ELR (cell line): Measurements from ENCODE around the gene JARID2.

Source experiments
- DNase-seq: peaks from one replicate; pipeline ENCODE4 v3.0.0-alpha.2; 2015; ENCODE audit warnings: low read depth

Gene JARID2

DNA sequence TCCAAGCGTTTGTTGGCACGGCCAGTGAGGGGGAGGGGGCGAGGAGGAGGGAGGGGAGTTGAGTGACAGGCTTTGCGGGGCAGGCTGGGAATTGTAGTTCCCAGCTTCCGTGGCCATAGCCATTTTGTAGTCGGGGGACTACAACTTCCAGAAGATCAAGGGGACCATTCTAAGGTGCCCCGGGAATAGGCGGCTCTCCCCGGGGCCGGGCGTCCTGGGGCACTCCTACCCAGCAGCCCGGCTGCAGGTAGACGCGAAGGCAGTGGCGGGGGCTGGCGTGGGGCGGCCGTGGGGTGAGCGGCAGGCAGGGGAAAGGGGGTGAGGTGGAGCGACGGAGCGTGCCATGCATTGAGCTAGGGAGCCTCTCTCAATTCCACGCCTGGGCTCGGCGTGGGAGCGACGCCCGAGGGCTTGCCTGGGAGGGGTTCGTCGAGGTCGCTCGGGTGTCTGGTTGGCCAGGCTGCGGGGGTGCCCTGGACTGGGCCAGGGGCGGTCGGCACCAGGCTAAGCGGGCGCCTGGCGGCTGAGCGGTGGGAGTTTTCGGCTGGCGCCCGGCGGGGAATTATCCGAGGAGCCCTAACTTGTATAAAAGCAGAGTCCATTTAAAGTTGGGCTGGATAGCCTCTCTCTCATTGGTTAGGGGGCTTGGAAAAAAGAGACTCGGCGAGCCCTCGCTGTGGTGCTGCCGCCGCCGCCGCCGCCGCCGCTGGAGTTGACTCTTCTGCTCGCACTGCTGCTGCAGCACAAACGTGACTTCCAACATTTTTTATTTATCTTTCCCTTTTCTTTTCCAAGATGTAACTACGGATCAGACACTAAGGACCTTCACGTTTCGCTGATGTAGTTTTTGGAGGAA lies at the start of gene JARID2:
JARID2 (plus strand) TSS at position 709 of the 856 bp plus-strand sequence. CDS start 471 bp downstream, outside the sequence.
- DNase-seq: peak; percentile 97

DNA sequence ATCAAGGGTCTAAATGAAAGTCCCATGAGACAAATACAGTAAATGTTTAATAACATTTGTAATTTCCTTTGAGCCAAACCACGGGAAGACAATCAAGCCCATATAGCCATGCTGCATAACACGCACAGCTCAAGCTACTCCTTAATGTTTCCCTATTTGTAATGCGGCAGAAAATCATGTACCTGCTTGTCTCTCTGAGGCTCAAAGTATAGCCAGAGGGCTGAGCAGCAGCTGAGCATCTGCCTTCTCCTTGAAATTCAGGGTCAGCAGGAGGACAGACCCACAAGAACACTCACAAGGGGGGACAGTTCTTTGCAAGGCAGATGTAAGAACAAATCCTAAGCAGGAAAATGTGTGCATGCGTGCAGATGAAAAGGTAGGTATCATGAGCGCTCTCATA lies 45.8 kb upstream of the JARID2 start:
- DNase-seq: no peak

- DNase-seq: no peak
Measured at GRCh38 chr6:15205321-15205720, 40.5 kb upstream of the JARID2 start.

GRCh38 chr6:15206887-15207286 lies 39.0 kb upstream of the JARID2 start:
- DNase-seq: no peak

- peak; percentile 62 for DNase-seq
Measured at GRCh38 chr6:15207923-15208322, 37.9 kb upstream of the JARID2 start.

DNA sequence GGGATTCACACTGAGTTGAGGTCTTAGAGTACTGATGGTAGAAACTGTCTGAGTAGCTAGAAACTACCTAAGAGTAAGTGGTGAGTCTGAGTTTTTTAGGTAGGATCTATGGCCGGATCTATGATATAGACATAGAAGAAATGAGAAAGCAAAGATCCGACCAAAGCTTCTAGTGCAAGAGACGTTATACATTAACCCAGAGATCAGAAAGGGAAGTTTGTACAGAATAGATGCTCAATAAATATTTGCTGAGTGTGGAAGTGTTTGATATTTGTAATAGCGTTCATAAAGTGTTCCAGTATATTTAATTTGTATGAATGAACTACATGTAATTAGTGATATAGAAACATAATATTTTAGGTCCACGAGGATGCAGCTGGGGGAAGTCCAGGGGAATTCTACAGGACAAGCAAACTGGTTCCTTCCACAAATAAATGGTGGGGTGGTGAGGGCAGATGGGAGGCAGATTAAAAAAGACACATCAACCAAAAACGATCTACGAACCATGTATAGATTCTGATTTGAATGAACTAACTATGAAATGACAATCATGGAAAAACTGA lies 31.9 kb upstream of the JARID2 start:
- DNase-seq: no peak

DNA sequence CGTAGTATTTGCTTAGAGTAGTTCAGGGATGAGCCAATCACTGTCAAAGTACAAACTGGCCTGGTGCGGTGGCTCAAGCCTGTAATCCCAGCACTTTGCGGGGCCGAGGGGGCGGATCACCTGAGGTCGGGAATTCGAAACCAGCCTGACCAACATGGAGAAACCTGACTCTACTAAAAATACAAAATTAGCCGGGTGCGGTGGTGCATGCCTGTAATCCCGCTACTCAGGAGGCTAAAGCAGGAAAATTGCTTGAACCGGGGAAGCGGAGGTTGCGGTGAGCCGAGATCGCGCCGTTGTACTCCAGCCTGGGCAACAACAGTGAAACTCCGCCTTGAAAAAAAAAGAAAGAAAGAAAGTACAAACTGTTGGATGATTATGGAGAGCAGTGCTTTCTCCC lies 27.5 kb upstream of the JARID2 start:
- DNase-seq: no peak

GRCh38 chr6:15220062-15220461 lies 25.8 kb upstream of the JARID2 start:
- no peak for DNase-seq

GRCh38 chr6:15227827-15228318 lies 18.0 kb upstream of the JARID2 start:
- no peak for DNase-seq

- no peak for DNase-seq
Measured at GRCh38 chr6:15230827-15231226, 15.0 kb upstream of the JARID2 start.

DNA sequence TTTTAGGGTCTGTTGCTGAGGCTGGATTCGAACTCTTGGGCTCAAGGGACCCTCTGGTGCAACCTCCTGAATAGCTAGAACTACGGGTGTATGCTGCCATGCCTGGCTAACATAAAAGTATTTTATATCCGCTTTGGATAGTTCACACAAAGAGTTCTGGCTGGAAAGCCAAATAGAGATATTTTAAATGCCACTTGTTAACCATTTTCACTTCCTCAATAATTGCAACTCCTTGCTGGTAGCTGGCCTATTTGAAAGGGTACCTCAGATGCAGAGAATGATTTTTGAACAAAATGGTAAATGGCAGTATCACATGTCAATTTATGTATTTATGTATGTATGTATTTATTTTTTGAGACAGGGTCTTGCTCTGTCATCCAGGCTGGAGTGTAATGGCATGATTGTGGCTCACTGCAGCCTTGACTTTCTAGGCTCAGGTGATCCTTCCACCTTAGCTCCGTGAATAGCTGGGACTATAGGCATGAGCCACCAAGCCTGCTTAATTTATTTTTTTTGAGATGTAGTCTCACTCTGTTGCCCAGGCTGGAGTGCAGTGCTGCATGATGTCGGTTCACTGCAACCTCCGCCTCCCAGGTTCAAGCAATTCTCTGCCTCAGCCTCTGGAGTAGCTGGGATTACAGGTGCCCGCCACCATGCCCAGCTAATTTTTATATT lies 12.9 kb upstream of the JARID2 start:
- DNase-seq: no peak

GRCh38 chr6:15234068-15234758 lies 11.7 kb upstream of the JARID2 start:
- DNase-seq: no peak

DNA sequence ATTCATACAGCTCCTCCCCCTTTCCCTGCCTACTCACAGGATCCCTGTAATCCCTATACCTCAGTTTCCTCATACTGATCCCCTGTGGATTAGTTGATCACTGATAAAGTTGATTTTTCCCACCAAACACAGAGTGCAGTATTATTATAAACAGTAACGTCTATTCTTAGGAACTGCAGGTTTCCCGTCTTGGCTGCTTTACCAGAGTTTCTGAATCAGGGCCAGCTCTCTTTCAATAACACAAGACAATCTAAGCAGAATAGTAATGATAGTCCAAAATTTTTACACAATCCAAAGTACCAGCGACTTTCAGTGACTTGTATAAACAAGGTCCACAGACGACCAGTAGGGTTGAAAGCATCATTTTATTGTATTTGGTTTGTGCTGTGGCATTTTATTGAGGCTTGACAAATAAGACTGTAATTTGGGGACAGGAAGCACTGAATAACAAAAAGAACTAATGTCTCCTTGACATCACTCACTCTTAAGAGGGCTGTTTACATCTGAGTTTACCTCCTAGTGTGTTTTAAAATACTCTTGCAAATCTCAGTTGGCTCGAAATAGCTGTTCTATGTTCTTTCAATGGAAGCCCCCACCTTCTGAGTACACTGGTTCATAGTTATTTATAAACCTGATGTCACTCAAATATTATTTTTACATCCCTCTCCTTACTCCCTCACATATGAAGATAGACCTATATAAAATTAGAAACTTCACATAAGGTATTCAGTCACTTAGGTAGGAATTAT lies 6.1 kb upstream of the JARID2 start:
- no peak for DNase-seq

GRCh38 chr6:15242503-15242902 lies 3.4 kb upstream of the JARID2 start:
- no peak for DNase-seq

DNA sequence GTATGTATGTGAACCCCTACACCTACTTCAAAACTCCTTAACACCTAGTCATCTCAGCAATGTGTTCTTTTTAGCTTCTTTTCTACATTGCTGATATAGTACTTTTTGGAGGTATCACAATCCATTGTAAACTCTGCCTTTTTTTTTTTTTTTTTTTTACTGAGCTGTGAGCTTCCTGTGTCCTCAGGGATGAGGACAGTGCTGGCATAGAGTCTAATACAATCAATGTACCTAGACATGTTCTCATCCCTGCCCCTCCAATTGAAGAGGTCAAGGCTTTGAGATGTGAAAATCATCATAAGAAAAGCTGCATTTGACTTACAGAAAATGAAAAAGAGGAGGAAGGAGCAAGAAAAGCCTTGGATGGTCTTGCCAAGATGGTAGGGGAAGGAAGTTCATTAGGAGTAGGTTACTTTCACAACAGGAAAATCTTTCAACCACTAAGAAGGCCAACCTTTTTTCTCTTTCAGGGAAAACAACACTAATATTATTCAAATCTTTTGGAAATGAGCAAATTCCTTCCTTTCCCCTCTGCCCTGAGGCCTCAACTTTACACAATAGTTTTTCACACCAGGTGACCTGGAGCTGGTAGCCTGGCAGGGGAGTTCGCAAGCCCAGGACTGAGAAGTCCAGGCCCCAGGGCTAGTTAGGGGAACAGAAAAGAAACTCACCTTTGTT lies 2.8 kb upstream of the JARID2 start:
- DNase-seq: no peak

- DNase-seq: no peak
Measured at GRCh38 chr6:15243910-15244619, 1.8 kb upstream of the JARID2 start.

DNA sequence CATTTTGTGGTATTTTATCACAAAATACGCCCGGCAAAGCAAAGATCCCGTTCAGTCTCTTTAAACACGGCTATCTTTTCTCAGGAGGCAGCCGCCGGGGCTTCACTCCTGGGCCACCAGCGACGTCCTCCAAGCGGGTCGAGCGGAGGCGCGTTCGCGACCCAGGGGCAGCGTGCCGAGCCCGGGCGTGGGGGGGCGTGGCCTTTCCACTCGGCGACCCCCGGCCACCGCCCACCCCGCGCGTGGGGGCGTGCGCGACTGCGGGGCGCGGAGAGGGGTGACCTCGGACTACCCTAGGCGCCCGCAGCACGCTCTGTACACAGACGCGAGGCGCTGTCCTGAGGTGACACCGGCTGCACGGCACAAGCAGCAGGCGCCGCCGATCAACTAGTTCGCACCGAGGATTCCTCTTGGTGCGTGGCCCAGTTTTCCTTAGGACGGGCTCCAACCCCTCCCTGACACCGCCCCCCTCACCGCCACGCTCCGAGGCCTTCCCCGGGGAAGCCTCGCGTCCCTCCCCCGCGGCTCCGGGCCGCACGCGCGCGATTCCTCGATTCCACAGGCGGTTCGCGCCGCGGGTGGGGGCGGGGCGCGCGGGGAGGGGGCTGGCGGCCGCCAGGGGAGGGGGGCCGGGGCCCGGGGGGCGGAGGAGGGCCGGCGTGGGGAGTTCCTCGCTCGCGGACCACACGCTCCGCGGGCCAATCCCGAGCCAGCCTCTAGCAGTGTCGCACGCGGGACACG lies 1.1 kb upstream of the JARID2 start:
- peak; percentile 77 for DNase-seq

GRCh38 chr6:15246217-15246665 lies 372 bp downstream of the JARID2 start:
- peak; percentile 30 for DNase-seq

GRCh38 chr6:15246666-15247499 lies 1.0 kb downstream of the JARID2 start:
- DNase-seq: peak; percentile 31
